ENCODE data around the gene CROCC2.

The CROCC2 gene

GRCh38 chr2:240896394-240896793, 9.7 kb upstream of the CROCC2 start:
- no peaks in the 10 kb centered on the region for H3K27me3 ChIP-seq (ENCODE audit: insufficient read depth, poor library complexity, severe bottlenecking)
- DNase-seq (ENCODE audit: low read depth in 1 of 2, low spot score in 1 of 2) = no peak
- TF ChIP-seq POLR2AphosphoS5 (IDR thresholded peaks at IDR 0.05; ENCODE audit: low read depth) (no peak), SPI1 (IDR thresholded peaks at IDR 0.05; ENCODE audit: borderline replicate concordance, low read depth) (no peak), REST (IDR thresholded peaks at IDR 0.05; ENCODE audit: insufficient replicate concordance, low read depth) (no peak)
- no peak overlapping the region for H3K27ac ChIP-seq (replicated peaks)
- H3K4me3 ChIP-seq (replicated peaks; ENCODE audit: insufficient read depth, low read length) = no peak overlapping the region

- TF ChIP-seq POLR2AphosphoS5 (IDR thresholded peaks at IDR 0.05; ENCODE audit: low read depth) = no peak
- H3K27ac ChIP-seq (replicated peaks) = no peak overlapping the region
- no peak for DNase-seq (ENCODE audit: low read depth in 1 of 2, low spot score in 1 of 2)
Measured at GRCh38 chr2:240896871-240897692, 9.1 kb upstream of the CROCC2 start.

GRCh38 chr2:240898108-240898730, 7.9 kb upstream of the CROCC2 start:
- Histone ChIP-seq H3K27ac (replicated peaks) (no peak overlapping the region), H3K27me3 (ENCODE audit: insufficient read depth, poor library complexity, severe bottlenecking) (no peaks in the 10 kb centered on the region), H3K4me3 (replicated peaks; ENCODE audit: insufficient read depth, low read length) (no peak overlapping the region)
- no peak for DNase-seq (ENCODE audit: low read depth in 1 of 2, low spot score in 1 of 2)
- TF ChIP-seq CTCF (IDR thresholded peaks at IDR 0.05; ENCODE audit: insufficient read depth, low read length) (no peak), REST (IDR thresholded peaks at IDR 0.05; ENCODE audit: insufficient replicate concordance, low read depth) (no peak), GABPA (IDR thresholded peaks at IDR 0.05; ENCODE audit: low read depth) (no peak), SPI1 (IDR thresholded peaks at IDR 0.05; ENCODE audit: borderline replicate concordance, low read depth) (no peak), POLR2AphosphoS5 (IDR thresholded peaks at IDR 0.05; ENCODE audit: low read depth) (no peak)

More at GRCh38 chr2:240896871-240897692, 9.1 kb upstream of the CROCC2 start:
- Histone ChIP-seq H3K27me3 (ENCODE audit: insufficient read depth, poor library complexity, severe bottlenecking) (no peaks in the 10 kb centered on the region), H3K4me3 (replicated peaks; ENCODE audit: insufficient read depth, low read length) (no peak overlapping the region)

- TF ChIP-seq CTCF (IDR thresholded peaks at IDR 0.05; ENCODE audit: insufficient read depth, low read length) (no peak), SPI1 (IDR thresholded peaks at IDR 0.05; ENCODE audit: borderline replicate concordance, low read depth) (no peak), REST (IDR thresholded peaks at IDR 0.05; ENCODE audit: insufficient replicate concordance, low read depth) (no peak), POLR2AphosphoS5 (IDR thresholded peaks at IDR 0.05; ENCODE audit: low read depth) (no peak), GABPA (IDR thresholded peaks at IDR 0.05; ENCODE audit: low read depth) (no peak)
- no peak for DNase-seq (ENCODE audit: low read depth in 1 of 2, low spot score in 1 of 2)
- Histone ChIP-seq H3K27me3 (ENCODE audit: insufficient read depth, poor library complexity, severe bottlenecking) (no peaks in the 10 kb centered on the region), H3K4me3 (replicated peaks; ENCODE audit: insufficient read depth, low read length) (no peak overlapping the region), H3K27ac (replicated peaks) (no peak overlapping the region)
Measured at GRCh38 chr2:240898731-240899467, 7.2 kb upstream of the CROCC2 start.

Data from HL-60 (cell line).